WTC11 (cell line): Measurements from ENCODE around the gene NTSR1. TPM values are rescaled to one million over a fixed set of nuclear protein-coding genes. Genes with fewer than 3 reads are reported as not detected.

ENCODE experiments used
- ATAC-seq: fragments of 200-7000 bp; cut with Tn5 transposase; 2 replicates; pipeline ENCODE4 v1.10.0; 2021; ENCODE audit warnings: mild to moderate bottlenecking, moderate library complexity
- CTCF ChIA-PET: fragments of 300-600 bp; sonication (Branson Sonifier 250); formaldehyde crosslinking; loops from one replicate; lab custom pipeline; 2021; ENCODE audit warnings: antibody characterized with exemption; lab: Charles Lee
- POLR2A ChIA-PET: fragments of 350-600 bp; sonication (Branson Sonifier 250); formaldehyde crosslinking; loops from one replicate; lab custom pipeline; 2021; ENCODE audit warnings: antibody characterized with exemption; lab: Charles Lee
- DNase-seq: peaks from one replicate; pipeline ENCODE4 v3.0.0; 2021; ENCODE audit warnings: low spot score
- H3K27ac Mint-ChIP-seq: 2 replicates; pipeline ENCODE4 v1.8.0; 2021; ENCODE audit warnings: mixed read lengths
- H3K27me3 Mint-ChIP-seq: 2 replicates; pipeline ENCODE4 v1.8.0; 2021; ENCODE audit warnings: low read depth, mild to moderate bottlenecking, moderate library complexity, mixed read lengths
- H3K36me3 Mint-ChIP-seq: 2 replicates; pipeline ENCODE4 v1.8.0; 2021; ENCODE audit warnings: mixed read lengths
- H3K4me1 Mint-ChIP-seq: 2 replicates; pipeline ENCODE4 v1.8.0; 2022; ENCODE audit warnings: mixed read lengths
- H3K4me3 Mint-ChIP-seq: 2 replicates; pipeline ENCODE4 v1.8.0; 2021; ENCODE audit warnings: mild to moderate bottlenecking, moderate library complexity, mixed read lengths
- H3K9me3 Mint-ChIP-seq: 2 replicates; pipeline ENCODE4 v1.8.0; 2021; ENCODE audit warnings: mixed read lengths
- ARID4B ChIP-seq: sonication (generic); formaldehyde crosslinking; IDR thresholded peaks from 2 replicates; pipeline ENCODE4 v1.8.0; 2023; ENCODE audit warnings: missing genetic modification reagents, mild to moderate bottlenecking, borderline replicate concordance
- E2F4 ChIP-seq: sonication (generic); formaldehyde crosslinking; IDR thresholded peaks from 2 replicates; pipeline ENCODE4 v1.8.1; 2022; ENCODE audit warnings: low read depth, mild to moderate bottlenecking, moderate library complexity, missing genetic modification reagents, borderline replicate concordance
- ESRRA ChIP-seq: sonication (generic); formaldehyde crosslinking; IDR thresholded peaks from 2 replicates; pipeline ENCODE4 v1.8.1; 2022; ENCODE audit warnings: mild to moderate bottlenecking, missing genetic modification reagents, borderline replicate concordance
- FOXJ3 ChIP-seq: sonication (generic); formaldehyde crosslinking; IDR thresholded peaks from 2 replicates; pipeline ENCODE4 v1.9.0; 2021; ENCODE audit warnings: missing genetic modification reagents, mild to moderate bottlenecking, borderline replicate concordance
- FOXK1 ChIP-seq: sonication (generic); formaldehyde crosslinking; IDR thresholded peaks from 2 replicates; pipeline ENCODE4 v1.8.0; 2022; ENCODE audit warnings: mild to moderate bottlenecking, moderate library complexity, missing genetic modification reagents
- FOXP4 ChIP-seq: sonication (generic); formaldehyde crosslinking; IDR thresholded peaks from 2 replicates; pipeline ENCODE4 v1.8.0; 2022; ENCODE audit warnings: mild to moderate bottlenecking, missing genetic modification reagents
- GRHL2 ChIP-seq: fragments of 250-450 bp; sonication (Bioruptor Pico); IDR thresholded peaks from 2 replicates; pipeline ENCODE4 v1.8.0; 2022; ENCODE audit warnings: mild to moderate bottlenecking, moderate library complexity; ENCODE audit not compliant: insufficient replicate concordance, severe bottlenecking
- HMGA2 ChIP-seq: fragments of 250-450 bp; sonication (Bioruptor Pico); IDR thresholded peaks from 2 replicates; pipeline ENCODE4 v1.4.0; 2021; ENCODE audit warnings: mild to moderate bottlenecking, moderate library complexity
- MYBL2 ChIP-seq: sonication (generic); formaldehyde crosslinking; IDR thresholded peaks from 2 replicates; pipeline ENCODE4 v1.8.1; 2023; ENCODE audit warnings: mild to moderate bottlenecking, moderate library complexity, missing genetic modification reagents
- NR2C2 ChIP-seq: sonication (generic); formaldehyde crosslinking; IDR thresholded peaks from 2 replicates; pipeline ENCODE4 v1.8.0; 2022; ENCODE audit warnings: mild to moderate bottlenecking, missing genetic modification reagents
- SP1 ChIP-seq: sonication (generic); formaldehyde crosslinking; conservative IDR thresholded peaks from 2 replicates; pipeline ENCODE4 v1.8.1; 2022; ENCODE audit warnings: missing genetic modification reagents
- TEAD4 ChIP-seq: sonication (generic); formaldehyde crosslinking; IDR thresholded peaks from 2 replicates; pipeline ENCODE4 v1.8.0; 2022; ENCODE audit warnings: mild to moderate bottlenecking, missing genetic modification reagents
- ZNF281 ChIP-seq: sonication (generic); formaldehyde crosslinking; IDR thresholded peaks from 2 replicates; pipeline ENCODE4 v1.8.0; 2023; ENCODE audit warnings: mild to moderate bottlenecking, missing genetic modification reagents
- ZNF425 ChIP-seq: fragments of 250-450 bp; sonication (Bioruptor Pico); conservative IDR thresholded peaks from 2 replicates; pipeline ENCODE4 v1.9.0; 2021; ENCODE audit warnings: mild to moderate bottlenecking
- ZNF532 ChIP-seq: fragments of 250-450 bp; sonication (Bioruptor Pico); IDR thresholded peaks from 2 replicates; pipeline ENCODE4 v1.9.0; 2021; ENCODE audit warnings: mild to moderate bottlenecking, borderline replicate concordance
- total RNA-seq: library from RNA; stranded (reverse); gene quantifications from 3 replicates; pipeline ENCODE4 v1.2.3, GENCODE V29; 2021
- TF ChIP-seq, protein P1 (sequence below): sonication (generic); formaldehyde crosslinking; IDR thresholded peaks from 2 replicates; pipeline ENCODE4 v1.8.1; 2022; ENCODE audit warnings: mild to moderate bottlenecking, moderate library complexity, missing genetic modification reagents
- TF ChIP-seq, protein P2 (sequence below): sonication (generic); formaldehyde crosslinking; IDR thresholded peaks from 2 replicates; pipeline ENCODE4 v1.8.1; 2023; ENCODE audit warnings: mild to moderate bottlenecking, missing genetic modification reagents

NTSR1 gene
- total RNA-seq, 1 experiment from 2014 or later = 0.63 TPM

- no peaks in the 10 kb centered on the region for H3K27me3 Mint-ChIP-seq
- no peak overlapping the region for H3K4me3 Mint-ChIP-seq
- no peak overlapping the region for H3K27ac Mint-ChIP-seq
- H3K4me1 Mint-ChIP-seq = no peaks in the 10 kb centered on the region
- H3K36me3 Mint-ChIP-seq = no peaks in the 10 kb centered on the region
- ChIA-PET POLR2A (no interaction called here), CTCF (no interaction called here)
- H3K9me3 Mint-ChIP-seq = no peaks in the 10 kb centered on the region
- ATAC-seq (no peak), DNase-seq (no peak)
- no peak for TF ChIP-seq SP1
- TF ChIP-seq, protein P1, sequence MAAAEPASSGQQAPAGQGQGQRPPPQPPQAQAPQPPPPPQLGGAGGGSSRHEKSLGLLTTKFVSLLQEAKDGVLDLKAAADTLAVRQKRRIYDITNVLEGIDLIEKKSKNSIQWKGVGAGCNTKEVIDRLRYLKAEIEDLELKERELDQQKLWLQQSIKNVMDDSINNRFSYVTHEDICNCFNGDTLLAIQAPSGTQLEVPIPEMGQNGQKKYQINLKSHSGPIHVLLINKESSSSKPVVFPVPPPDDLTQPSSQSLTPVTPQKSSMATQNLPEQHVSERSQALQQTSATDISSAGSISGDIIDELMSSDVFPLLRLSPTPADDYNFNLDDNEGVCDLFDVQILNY (CRISPR knock-in tag) = no peak
- no peak for TF ChIP-seq ARID4B (CRISPR knock-in tag)
- TF ChIP-seq FOXJ3 (CRISPR knock-in tag) = no peak
- TF ChIP-seq ZNF532 (CRISPR knock-in tag) = no peak
- TF ChIP-seq HMGA2 (CRISPR knock-in tag) = no peak
- no peak for TF ChIP-seq FOXK1 (CRISPR knock-in tag)
- TF ChIP-seq ZNF281 (CRISPR knock-in tag) = no peak
- TF ChIP-seq ZNF425 (CRISPR knock-in tag) = no peak
- TF ChIP-seq TEAD4 (CRISPR knock-in tag) = no peak
- TF ChIP-seq E2F4 (CRISPR knock-in tag) = no peak
- TF ChIP-seq, protein P2, sequence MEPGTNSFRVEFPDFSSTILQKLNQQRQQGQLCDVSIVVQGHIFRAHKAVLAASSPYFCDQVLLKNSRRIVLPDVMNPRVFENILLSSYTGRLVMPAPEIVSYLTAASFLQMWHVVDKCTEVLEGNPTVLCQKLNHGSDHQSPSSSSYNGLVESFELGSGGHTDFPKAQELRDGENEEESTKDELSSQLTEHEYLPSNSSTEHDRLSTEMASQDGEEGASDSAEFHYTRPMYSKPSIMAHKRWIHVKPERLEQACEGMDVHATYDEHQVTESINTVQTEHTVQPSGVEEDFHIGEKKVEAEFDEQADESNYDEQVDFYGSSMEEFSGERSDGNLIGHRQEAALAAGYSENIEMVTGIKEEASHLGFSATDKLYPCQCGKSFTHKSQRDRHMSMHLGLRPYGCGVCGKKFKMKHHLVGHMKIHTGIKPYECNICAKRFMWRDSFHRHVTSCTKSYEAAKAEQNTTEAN (CRISPR knock-in tag) = no peak
- no peak for TF ChIP-seq ESRRA (CRISPR knock-in tag)
- no peak for TF ChIP-seq MYBL2 (CRISPR knock-in tag)
- no peak for TF ChIP-seq GRHL2 (CRISPR knock-in tag)
- TF ChIP-seq FOXP4 = no peak
- no peak for TF ChIP-seq NR2C2 (CRISPR knock-in tag)
Observed at GRCh38 chr20:62692801-62693523, 15.7 kb upstream of the NTSR1 start.
